ENCODE data around the gene TST.

DNA sequence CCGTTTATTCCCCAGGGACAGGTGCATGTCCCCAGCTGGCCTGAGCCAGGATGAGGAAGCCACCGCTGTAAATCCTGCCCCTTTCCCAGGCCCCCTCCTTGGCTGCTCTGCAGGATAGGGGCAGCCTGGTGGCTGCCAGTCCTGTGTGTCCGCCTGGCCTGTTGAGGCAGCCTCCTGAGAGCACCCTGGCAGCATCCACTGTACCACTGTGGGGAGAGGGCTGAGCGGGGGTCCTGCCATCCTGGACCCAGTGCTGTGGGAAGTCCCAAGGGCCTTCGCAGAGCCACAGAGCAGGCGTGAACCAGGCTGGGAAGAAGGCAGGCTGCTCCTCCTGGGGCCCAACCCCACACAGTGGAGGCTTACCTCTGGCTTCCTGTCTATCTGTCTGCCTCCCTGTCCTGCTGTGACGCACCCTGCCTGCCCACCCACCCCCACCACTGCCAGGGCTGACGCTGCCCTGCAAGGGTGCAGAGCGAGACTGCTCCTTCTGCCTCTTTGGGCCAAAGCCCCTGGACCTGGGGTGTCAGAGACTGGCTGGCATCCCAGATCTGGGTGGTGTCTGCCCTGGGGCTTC lies 40.7 kb upstream of the TST start:
- TF ChIP-seq, protein P1, sequence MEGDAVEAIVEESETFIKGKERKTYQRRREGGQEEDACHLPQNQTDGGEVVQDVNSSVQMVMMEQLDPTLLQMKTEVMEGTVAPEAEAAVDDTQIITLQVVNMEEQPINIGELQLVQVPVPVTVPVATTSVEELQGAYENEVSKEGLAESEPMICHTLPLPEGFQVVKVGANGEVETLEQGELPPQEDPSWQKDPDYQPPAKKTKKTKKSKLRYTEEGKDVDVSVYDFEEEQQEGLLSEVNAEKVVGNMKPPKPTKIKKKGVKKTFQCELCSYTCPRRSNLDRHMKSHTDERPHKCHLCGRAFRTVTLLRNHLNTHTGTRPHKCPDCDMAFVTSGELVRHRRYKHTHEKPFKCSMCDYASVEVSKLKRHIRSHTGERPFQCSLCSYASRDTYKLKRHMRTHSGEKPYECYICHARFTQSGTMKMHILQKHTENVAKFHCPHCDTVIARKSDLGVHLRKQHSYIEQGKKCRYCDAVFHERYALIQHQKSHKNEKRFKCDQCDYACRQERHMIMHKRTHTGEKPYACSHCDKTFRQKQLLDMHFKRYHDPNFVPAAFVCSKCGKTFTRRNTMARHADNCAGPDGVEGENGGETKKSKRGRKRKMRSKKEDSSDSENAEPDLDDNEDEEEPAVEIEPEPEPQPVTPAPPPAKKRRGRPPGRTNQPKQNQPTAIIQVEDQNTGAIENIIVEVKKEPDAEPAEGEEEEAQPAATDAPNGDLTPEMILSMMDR (IDR thresholded peaks at IDR 0.05) = no peak
- no peak for TF ChIP-seq EZH2 (IDR thresholded peaks at IDR 0.05; ENCODE audit: borderline replicate concordance, insufficient read depth, low read depth, low read length, poor library complexity, severe bottlenecking)
